ENCODE results near the gene CD83. TPM values are rescaled to one million over a fixed set of nuclear protein-coding genes. Genes with fewer than 3 reads are reported as not detected.

CD83 gene
- total and polyA plus RNA-seq, 2 donors (not counting 1 experiment from before 2014, with no cell fraction given): 320 to 332 TPM

- Histone ChIP-seq H3K4me2 (replicated peaks; ENCODE audit: low read depth, low read length, poor library complexity, severe bottlenecking) (no peak overlapping the region), H2AFZ (ENCODE audit: insufficient read depth, low read depth, low read length, poor library complexity, severe bottlenecking) (no peak overlapping the region), H3K79me2 (ENCODE audit: control insufficient read depth, insufficient read depth, low read length) (no peaks in the 10 kb centered on the region), H3K9ac (ENCODE audit: low read length) (no peak overlapping the region), H4K20me1 (ENCODE audit: control insufficient read depth, insufficient read depth, low read length, poor library complexity, severe bottlenecking) (no peaks in the 10 kb centered on the region), H3K27me3 (replicated peaks in 1 of 4; ENCODE audit: control extremely low read depth in 1 of 4, control insufficient read depth in 3 of 4, insufficient read depth in 4 of 4, low read length in 3 of 4) (no peaks in the 10 kb centered on the region), H3K9me3 (ENCODE audit: control extremely low read depth in 1 of 3, control insufficient read depth in 2 of 3, insufficient read depth in 1 of 3, low read length in 2 of 3) (no peaks in the 10 kb centered on the region), H3K4me1 (ENCODE audit: control insufficient read depth in 2 of 2, insufficient read depth in 2 of 2, low read length in 2 of 2) (peaks cover 38 to 41% of the 10 kb centered on the region in 2 donors), H3K36me3 (replicated peaks in 1 of 2; ENCODE audit: control extremely low read depth in 1 of 2, control insufficient read depth in 1 of 2, extremely low read depth in 1 of 2, insufficient read depth in 2 of 2, low read length in 1 of 2) (no peaks in the 10 kb centered on the region), H3K27ac (ENCODE audit: low read length in 2 of 2) (no peak overlapping the region), H3K4me3 (ENCODE audit: control extremely low read depth in 1 of 5, extremely low read depth in 1 of 5, insufficient read depth in 1 of 5, low read depth in 2 of 5, low read length in 4 of 5) (no peak overlapping the region)
- intact Hi-C loops (cut with micrococcal nuclease): no loop called here
- CTCF ChIA-PET: interaction anchor here (1.9 kb wide), 1 partner anchor 45 kb away, joined by 3 read pairs; no protein-coding TSS in a partner anchor
- no peaks in the 10 kb centered on the region for H3K27me3 Mint-ChIP-seq
- WGBS (ENCODE audit: insufficient coverage): 98% methylated on average over 4 of the region's 5 CpGs
- no peaks in the 10 kb centered on the region for H3K9me3 Mint-ChIP-seq (ENCODE audit: insufficient read depth)
- no peak overlapping the region for H3K27ac Mint-ChIP-seq
- H3K4me1 Mint-ChIP-seq: peaks cover 71% of the 10 kb centered on the region
- TF ChIP-seq CTCF (IDR thresholded peaks at IDR 0.05) (no peak), EZH2 (IDR thresholded peaks at IDR 0.05; ENCODE audit: borderline replicate concordance, insufficient read depth, low read depth, low read length, poor library complexity, severe bottlenecking) (no peak)
- DNase-seq: no peak
- POLR2A ChIA-PET: no interaction called here
- H3K4me3 Mint-ChIP-seq: no peak overlapping the region
- ATAC-seq (ENCODE audit: low read depth): no peak
Observed at GRCh38 chr6:14081126-14081525, 36.4 kb upstream of the CD83 start.

- 95% methylated on average over 2 of the region's 3 CpGs for WGBS (ENCODE audit: insufficient coverage)
- CTCF ChIA-PET: interaction anchor here (0.7 to 0.9 kb wide), 2 partner anchors 16 to 27 kb away, joined by 3 read pairs; no protein-coding TSS in a partner anchor
- ATAC-seq (ENCODE audit: low read depth): no peak
- H3K27me3 ChIP-seq (replicated peaks in 1 of 4; ENCODE audit: control extremely low read depth in 1 of 4, control insufficient read depth in 3 of 4, insufficient read depth in 4 of 4, low read length in 3 of 4): no peaks in the 10 kb centered on the region
- no peak overlapping the region for H3K4me3 ChIP-seq (ENCODE audit: control extremely low read depth in 1 of 5, extremely low read depth in 1 of 5, insufficient read depth in 1 of 5, low read depth in 2 of 5, low read length in 4 of 5)
- no peak for DNase-seq
- peaks cover 35 to 39% of the 10 kb centered on the region in 2 donors for H3K4me1 ChIP-seq (ENCODE audit: control insufficient read depth in 2 of 2, insufficient read depth in 2 of 2, low read length in 2 of 2)
- Mint-ChIP-seq H3K9me3 (ENCODE audit: insufficient read depth) (no peaks in the 10 kb centered on the region), H3K4me3 (no peak overlapping the region), H3K27ac (peak overlapping the region; percentile 44), H3K27me3 (no peaks in the 10 kb centered on the region), H3K4me1 (peaks cover 68% of the 10 kb centered on the region)
- H3K36me3 ChIP-seq (replicated peaks in 1 of 2; ENCODE audit: control extremely low read depth in 1 of 2, control insufficient read depth in 1 of 2, extremely low read depth in 1 of 2, insufficient read depth in 2 of 2, low read length in 1 of 2): no peaks in the 10 kb centered on the region
- no peak overlapping the region for H3K9ac ChIP-seq (ENCODE audit: low read length)
- H3K79me2 ChIP-seq (ENCODE audit: control insufficient read depth, insufficient read depth, low read length): no peaks in the 10 kb centered on the region
- POLR2A ChIA-PET: interaction anchor here (0.5 to 0.9 kb wide), 5 partner anchors 9 to 1707 kb away, joined by 3 to 6 read pairs (median 3); no protein-coding TSS in a partner anchor
- intact Hi-C loops (cut with micrococcal nuclease): no loop called here
- H2AFZ ChIP-seq (ENCODE audit: insufficient read depth, low read depth, low read length, poor library complexity, severe bottlenecking): no peak overlapping the region
- H4K20me1 ChIP-seq (ENCODE audit: control insufficient read depth, insufficient read depth, low read length, poor library complexity, severe bottlenecking): no peaks in the 10 kb centered on the region
- no peak for TF ChIP-seq CTCF (IDR thresholded peaks at IDR 0.05)
- H3K27ac ChIP-seq (ENCODE audit: low read length in 2 of 2): no peak overlapping the region
- no peaks in the 10 kb centered on the region for H3K9me3 ChIP-seq (ENCODE audit: control extremely low read depth in 1 of 3, control insufficient read depth in 2 of 3, insufficient read depth in 1 of 3, low read length in 2 of 3)
- H3K4me2 ChIP-seq (replicated peaks; ENCODE audit: low read depth, low read length, poor library complexity, severe bottlenecking): no peak overlapping the region
Observed at GRCh38 chr6:14082771-14083170, 34.8 kb upstream of the CD83 start.

All from B cell (primary cell).